SK-N-SH treated with all-trans-retinoic acid at 6 μM for 48 hours (cell line): Measurements from ENCODE around the gene ARL13B.
"Not testable (repeated sequence)": the region's sequence is repeated elsewhere in the genome, so short reads cannot be mapped to it uniquely, and the experiment has no call there.

Experiments used
- ATAC-seq: fragments of 200-7000 bp; cut with Tn5 transposase; 3 replicates; pipeline ENCODE4 v1.9.1; 2020; ENCODE audit warnings: mild to moderate bottlenecking, moderate library complexity
- ARNTL ChIP-seq: fragments of 450-650 bp; formaldehyde crosslinking; IDR thresholded peaks from 2 replicates; pipeline ENCODE4 v1.5.0; 2020; ENCODE audit warnings: low read depth, mild to moderate bottlenecking, moderate library complexity, borderline replicate concordance
- CREB5 ChIP-seq: fragments of 250-450 bp; sonication (Bioruptor Pico); IDR thresholded peaks from 2 replicates; pipeline ENCODE4 v1.5.1; 2020; ENCODE audit warnings: low read depth, mild to moderate bottlenecking, moderate library complexity
- CSDC2 ChIP-seq: fragments of 250-450 bp; sonication (Bioruptor Pico); IDR thresholded peaks from 2 replicates; pipeline ENCODE4 v1.5.0; 2020; ENCODE audit warnings: mild to moderate bottlenecking, moderate library complexity
- CSRNP3 ChIP-seq: fragments of 250-450 bp; sonication (Bioruptor Pico); IDR thresholded peaks from 2 replicates; pipeline ENCODE4 v1.5.1; 2021; ENCODE audit warnings: mild to moderate bottlenecking, moderate library complexity
- ESRRG ChIP-seq: fragments of 250-450 bp; sonication (Bioruptor Pico); IDR thresholded peaks from 2 replicates; pipeline ENCODE4 v1.6.1; 2021; ENCODE audit warnings: mild to moderate bottlenecking
- GLIS3 ChIP-seq: fragments of 250-450 bp; sonication (Bioruptor Pico); IDR thresholded peaks from 2 replicates; pipeline ENCODE4 v1.5.0; 2020; ENCODE audit warnings: mild to moderate bottlenecking, moderate library complexity
- ISL1 ChIP-seq: fragments of 250-450 bp; sonication (Bioruptor Pico); IDR thresholded peaks from 2 replicates; pipeline ENCODE4 v2.1.2; 2022; ENCODE audit warnings: mild to moderate bottlenecking, moderate library complexity
- OSR1 ChIP-seq: fragments of 250-450 bp; sonication (Bioruptor Pico); IDR thresholded peaks from 2 replicates; pipeline ENCODE4 v1.8.0; 2022; ENCODE audit warnings: moderate library complexity, mild to moderate bottlenecking, inconsistent platforms
- PATZ1 ChIP-seq: fragments of 250-450 bp; sonication (Bioruptor Pico); IDR thresholded peaks from 2 replicates; pipeline ENCODE4 v1.8.0; 2020; ENCODE audit warnings: mild to moderate bottlenecking, moderate library complexity, borderline replicate concordance
- PPARA ChIP-seq: fragments of 250-450 bp; sonication (Bioruptor Pico); IDR thresholded peaks from 2 replicates; pipeline ENCODE4 v1.5.0; 2020; ENCODE audit warnings: mild to moderate bottlenecking, borderline replicate concordance
- RARB ChIP-seq: fragments of 250-450 bp; sonication (Bioruptor Pico); IDR thresholded peaks from 2 replicates; pipeline ENCODE4 v1.8.0; 2021; ENCODE audit warnings: mild to moderate bottlenecking, moderate library complexity
- SNAI2 ChIP-seq: fragments of 250-450 bp; sonication (Bioruptor Pico); IDR thresholded peaks from 2 replicates; pipeline ENCODE4 v1.5.0; 2020; ENCODE audit warnings: mild to moderate bottlenecking, moderate library complexity
- TCF4 ChIP-seq: fragments of 250-450 bp; sonication (Bioruptor Pico); IDR thresholded peaks from 2 replicates; pipeline ENCODE4 v1.8.0; 2021; ENCODE audit warnings: mild to moderate bottlenecking, moderate library complexity, borderline replicate concordance
- TOX ChIP-seq: fragments of 250-450 bp; sonication (Bioruptor Pico); IDR thresholded peaks from 2 replicates; pipeline ENCODE4 v1.8.0; 2021; ENCODE audit warnings: mild to moderate bottlenecking, moderate library complexity, borderline replicate concordance
- TSHZ2 ChIP-seq: fragments of 250-450 bp; sonication (Bioruptor Pico); IDR thresholded peaks from 2 replicates; pipeline ENCODE4 v1.5.0; 2020; ENCODE audit warnings: mild to moderate bottlenecking, moderate library complexity
- ZC3H10 ChIP-seq: fragments of 250-450 bp; sonication (Bioruptor Pico); IDR thresholded peaks from 2 replicates; pipeline ENCODE4 v1.5.1; 2021; ENCODE audit warnings: mild to moderate bottlenecking, moderate library complexity
- ZFP3 ChIP-seq: fragments of 250-450 bp; sonication (Bioruptor Pico); IDR thresholded peaks from 2 replicates; pipeline ENCODE4 v1.5.0; 2020; ENCODE audit warnings: mild to moderate bottlenecking, moderate library complexity
- ZFP30 ChIP-seq: fragments of 450-650 bp; formaldehyde crosslinking; IDR thresholded peaks from 2 replicates; pipeline ENCODE4 v1.5.0; 2022; ENCODE audit warnings: mild to moderate bottlenecking, moderate library complexity
- ZNF565 ChIP-seq: fragments of 450-650 bp; formaldehyde crosslinking; conservative IDR thresholded peaks from 2 replicates; pipeline ENCODE4 v1.5.0; 2020; ENCODE audit warnings: low read depth, mild to moderate bottlenecking, moderate library complexity
- ZNF8 ChIP-seq: fragments of 450-650 bp; formaldehyde crosslinking; IDR thresholded peaks from 2 replicates; pipeline ENCODE4 v1.5.0; 2020; ENCODE audit warnings: mild to moderate bottlenecking, moderate library complexity

ARL13B gene

GRCh38 chr3:93936549-93936948 lies 43.4 kb upstream of the ARL13B start:
- TF ChIP-seq GLIS3 (CRISPR knock-in tag) (no peak), PATZ1 (CRISPR knock-in tag) (no peak), ZNF565 (no peak), TOX (CRISPR knock-in tag) (no peak), ZFP3 (CRISPR knock-in tag) (no peak), CSDC2 (no peak), OSR1 (CRISPR knock-in tag) (no peak), SNAI2 (CRISPR knock-in tag) (no peak), RARB (CRISPR knock-in tag) (no peak), ZC3H10 (CRISPR knock-in tag) (no peak), CSRNP3 (CRISPR knock-in tag) (no peak), ARNTL (CRISPR knock-in tag) (no peak), ISL1 (CRISPR knock-in tag) (no peak)
- no peak for ATAC-seq

- ATAC-seq: not testable (repeated sequence)
Observed at GRCh38 chr3:93937485-93937884, 42.5 kb upstream of the ARL13B start.

GRCh38 chr3:93949958-93950357 lies 30.0 kb upstream of the ARL13B start:
- ATAC-seq: not testable (repeated sequence)

- no peak for TF ChIP-seq PPARA (CRISPR knock-in tag)
- no peak for TF ChIP-seq ZNF565
- no peak for TF ChIP-seq CSRNP3 (CRISPR knock-in tag)
- no peak for TF ChIP-seq CREB5
- no peak for ATAC-seq
Observed at GRCh38 chr3:93961026-93961425, 18.9 kb upstream of the ARL13B start.

GRCh38 chr3:93961489-93961888 lies 18.5 kb upstream of the ARL13B start:
- no peak for ATAC-seq
- TF ChIP-seq CSDC2: no peak
- no peak for TF ChIP-seq ARNTL (CRISPR knock-in tag)
- no peak for TF ChIP-seq ZNF8 (CRISPR knock-in tag)
- no peak for TF ChIP-seq TOX (CRISPR knock-in tag)
- TF ChIP-seq OSR1 (CRISPR knock-in tag): no peak
- no peak for TF ChIP-seq ESRRG (CRISPR knock-in tag)
- TF ChIP-seq ISL1 (CRISPR knock-in tag): no peak
- no peak for TF ChIP-seq ZFP30 (CRISPR knock-in tag)

GRCh38 chr3:93962798-93963197 lies 17.2 kb upstream of the ARL13B start:
- no peak for ATAC-seq
- TF ChIP-seq ZFP3 (CRISPR knock-in tag) (no peak), PATZ1 (CRISPR knock-in tag) (no peak), GLIS3 (CRISPR knock-in tag) (no peak), ESRRG (CRISPR knock-in tag) (no peak), SNAI2 (CRISPR knock-in tag) (no peak), ZNF8 (CRISPR knock-in tag) (no peak), RARB (CRISPR knock-in tag) (no peak), TCF4 (CRISPR knock-in tag) (no peak), TSHZ2 (CRISPR knock-in tag) (no peak), TOX (CRISPR knock-in tag) (no peak), ISL1 (CRISPR knock-in tag) (no peak), CREB5 (no peak), ZNF565 (no peak)
